GM21447 (cell line): ENCODE measurements around the gene ALDH1L1.
"Not testable (repeated sequence)": the region's sequence is repeated elsewhere in the genome, so short reads cannot be mapped to it uniquely, and the experiment has no call there.

Source experiments
- ATAC-seq: cut with Tn5 transposase; IDR thresholded peaks from one replicate; pipeline ENCODE4 v1.9.1; 2021; ENCODE audit not compliant: unreplicated experiment

Gene ALDH1L1

DNA sequence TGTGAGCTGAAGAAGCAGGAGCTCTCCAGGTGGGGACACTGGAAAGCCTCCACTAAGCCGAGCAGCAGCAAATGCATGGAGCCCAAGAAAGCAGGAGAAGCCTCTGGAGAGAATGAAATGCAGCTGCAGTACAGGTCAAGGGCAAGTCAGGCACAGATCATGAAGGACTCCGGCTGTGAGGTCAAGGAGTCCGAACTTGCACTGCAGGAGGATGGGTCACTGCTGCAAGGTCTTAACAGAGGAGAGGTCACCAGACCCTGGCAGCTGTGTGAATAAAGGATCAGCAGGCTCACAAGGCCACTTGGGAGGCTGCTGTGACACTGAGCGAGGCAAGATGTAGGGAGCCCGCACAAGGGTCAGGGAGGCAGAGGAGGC is 71.7 kb downstream of the ALDH1L1 start:
- no peak for ATAC-seq

DNA sequence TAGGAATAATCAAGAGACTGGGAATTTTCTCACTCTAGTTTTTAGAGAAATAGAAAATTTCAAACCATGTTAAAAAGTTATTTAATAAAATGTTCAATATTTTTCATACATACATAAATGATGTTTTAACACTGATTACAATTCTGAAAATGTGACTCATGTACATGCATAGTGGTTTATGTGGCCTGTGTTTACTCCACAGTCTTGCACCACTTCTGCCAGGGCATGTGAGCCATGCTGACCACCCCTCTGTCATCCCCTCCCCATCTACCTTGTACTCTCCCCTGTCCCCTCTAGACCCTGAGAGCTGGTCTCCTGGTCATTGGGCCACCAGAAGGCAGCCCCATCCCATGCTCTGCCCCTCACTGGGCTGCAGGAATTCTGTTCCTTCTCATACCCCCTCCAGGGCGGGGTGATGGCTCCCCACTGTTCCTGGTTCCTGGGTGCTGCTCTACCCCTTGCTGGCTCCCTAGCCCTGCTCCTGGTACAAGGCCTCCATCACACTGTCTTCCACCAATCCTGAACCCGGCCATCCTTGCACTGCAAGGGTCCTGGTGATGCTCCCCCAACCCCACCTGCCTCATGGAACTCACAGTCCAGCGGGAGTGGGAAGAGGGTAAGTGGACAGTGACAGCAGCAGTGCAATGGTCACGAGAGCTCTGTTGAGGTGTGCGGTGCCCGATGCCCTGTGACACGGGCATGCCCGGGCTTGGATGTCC is 72.3 kb downstream of the ALDH1L1 start:
- no peak for ATAC-seq

GRCh38 chr3:126107203-126107939 is 73.0 kb downstream of the ALDH1L1 start:
- no peak for ATAC-seq

GRCh38 chr3:126106336-126107202 is 73.8 kb downstream of the ALDH1L1 start:
- no peak for ATAC-seq

DNA sequence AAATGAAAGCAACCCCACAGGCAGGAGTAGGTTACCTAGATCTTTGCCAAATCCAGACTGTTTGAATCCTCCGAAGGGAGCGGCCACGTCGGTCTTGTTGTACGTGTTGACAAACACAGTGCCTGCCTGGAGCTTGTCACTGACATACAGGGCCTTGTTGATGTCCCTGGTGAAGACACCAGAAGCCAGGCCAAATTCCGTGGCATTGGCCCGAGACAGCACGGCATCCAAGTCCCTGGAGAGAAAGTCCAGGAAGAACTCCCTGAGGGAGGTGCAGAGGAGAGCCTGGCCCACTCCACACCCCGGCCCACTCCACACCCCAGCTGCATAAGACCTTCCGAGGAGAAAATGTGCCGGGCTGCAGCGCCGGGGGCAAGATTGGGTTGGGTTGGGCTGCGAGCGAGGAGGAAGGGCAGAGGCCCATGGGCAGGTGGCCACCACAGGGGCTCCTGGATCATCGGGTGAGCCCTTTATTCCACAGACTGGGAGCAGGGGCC is 74.6 kb downstream of the ALDH1L1 start:
- ATAC-seq = no peak

DNA sequence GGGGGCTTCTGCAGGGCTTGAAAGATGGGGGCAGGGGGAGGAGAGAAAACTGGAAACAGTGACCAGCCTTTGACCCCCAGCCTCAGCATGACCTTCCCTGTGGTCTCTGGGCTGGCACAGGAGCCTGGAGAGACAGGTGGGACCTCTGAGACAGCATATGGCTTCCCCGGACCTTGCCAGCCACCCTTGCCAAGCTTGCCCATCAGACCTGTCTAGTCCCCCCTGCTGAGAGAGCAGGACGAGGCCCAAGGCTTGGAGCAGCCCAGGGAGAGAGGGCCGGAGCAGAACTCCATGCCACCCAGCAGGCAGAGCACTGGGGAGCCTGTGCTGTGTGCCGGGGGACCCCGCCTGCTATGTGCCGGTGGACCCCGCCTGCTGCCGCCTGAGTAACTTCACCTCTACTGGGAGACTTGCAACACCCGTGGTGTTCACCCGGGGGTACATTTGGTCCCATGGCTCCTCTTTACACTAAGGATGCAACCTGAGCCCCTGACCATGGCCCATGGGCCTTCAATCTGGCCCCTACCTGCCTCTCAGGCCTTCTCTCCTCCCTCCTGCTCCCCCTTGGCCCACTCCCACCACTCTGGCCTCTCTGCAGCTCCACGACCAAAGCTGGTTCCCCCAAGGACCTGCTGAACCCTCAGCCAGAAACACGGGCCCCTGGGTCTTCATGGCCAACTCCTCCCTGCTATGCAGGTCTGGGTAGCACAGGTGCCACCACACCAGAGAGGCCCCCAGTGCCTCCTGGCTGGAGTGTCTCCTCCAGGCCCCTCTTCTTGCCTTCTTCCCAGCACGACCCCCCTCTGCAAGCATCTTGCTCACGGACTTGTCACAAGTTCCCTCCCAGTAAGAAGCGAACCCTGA is 75.4 kb downstream of the ALDH1L1 start:
- ATAC-seq = no peak

GRCh38 chr3:126104028-126104635 is 76.3 kb downstream of the ALDH1L1 start:
- no peak for ATAC-seq

DNA sequence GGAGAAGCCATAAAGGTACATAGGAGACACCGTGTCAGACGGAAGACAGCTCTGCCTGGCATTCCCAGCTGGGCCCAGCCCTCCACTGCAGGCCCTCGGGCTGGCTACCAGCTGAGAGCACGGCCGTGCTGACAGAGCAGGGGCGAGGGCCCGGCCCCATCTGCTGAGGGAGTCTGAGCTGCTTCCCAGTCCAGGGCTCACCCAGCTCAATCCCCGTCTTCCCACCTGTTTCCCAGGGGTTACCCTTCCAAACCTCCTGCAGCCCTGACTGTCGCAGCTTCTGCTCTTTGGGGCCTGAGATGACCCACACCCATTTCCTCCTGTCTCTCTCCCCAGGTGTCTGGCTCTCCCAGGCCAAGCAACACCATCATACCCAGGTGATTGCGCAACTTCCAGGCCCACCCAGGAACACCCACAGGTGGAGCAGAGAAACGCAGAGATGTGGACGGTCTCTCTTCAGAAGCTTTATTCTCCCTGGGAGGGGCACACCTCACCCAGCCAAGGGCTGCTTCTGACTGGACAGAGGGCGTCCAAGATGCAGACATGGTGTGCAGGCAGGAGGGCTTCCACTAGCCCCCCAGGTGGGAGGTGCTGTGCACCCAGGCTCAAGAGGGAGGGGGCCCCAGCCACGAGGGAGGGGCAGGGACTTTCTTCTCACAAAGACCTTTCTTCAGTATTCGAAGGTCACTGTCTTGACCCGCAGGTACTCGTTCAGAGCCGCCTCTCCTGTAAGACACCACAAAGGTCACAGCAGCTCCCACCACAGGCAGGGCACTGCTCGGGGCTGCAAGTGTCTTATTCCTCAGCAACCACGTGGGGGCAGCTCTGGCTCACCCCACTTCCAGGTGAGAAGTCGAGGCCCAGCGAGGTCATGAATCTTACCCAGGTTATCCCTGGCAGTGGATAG is 77.0 kb downstream of the ALDH1L1 start:
- no peak for ATAC-seq

GRCh38 chr3:126102530-126102951 is 77.8 kb downstream of the ALDH1L1 start:
- ATAC-seq = no peak

- ATAC-seq = no peak
Measured at GRCh38 chr3:126102011-126102410, 78.4 kb downstream of the ALDH1L1 start.

DNA sequence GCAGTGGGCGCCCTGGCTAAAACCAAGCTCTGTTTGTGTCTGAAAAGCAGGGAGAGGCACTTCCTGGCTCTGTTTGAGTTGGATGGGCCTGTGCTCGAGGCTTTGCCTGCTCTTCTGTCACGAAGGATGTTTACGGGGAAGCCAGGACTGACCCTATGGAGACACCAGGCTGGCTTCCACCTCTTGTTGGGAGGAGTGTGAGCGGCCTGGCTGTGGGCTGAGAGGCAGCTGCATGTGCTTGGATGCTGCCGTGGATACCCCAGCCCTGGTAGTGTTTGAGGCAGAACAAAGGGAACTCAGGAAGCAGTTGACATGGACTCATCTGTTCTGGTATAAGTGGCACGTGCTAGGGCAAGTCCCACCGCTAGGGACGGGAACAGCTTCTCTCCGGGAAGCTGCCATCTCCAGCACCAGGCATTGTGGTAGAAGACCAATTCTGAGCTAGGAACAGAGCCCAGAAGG is 78.8 kb downstream of the ALDH1L1 start:
- no peak for ATAC-seq

GRCh38 chr3:126100634-126101301 is 79.6 kb downstream of the ALDH1L1 start:
- no peak for ATAC-seq

DNA sequence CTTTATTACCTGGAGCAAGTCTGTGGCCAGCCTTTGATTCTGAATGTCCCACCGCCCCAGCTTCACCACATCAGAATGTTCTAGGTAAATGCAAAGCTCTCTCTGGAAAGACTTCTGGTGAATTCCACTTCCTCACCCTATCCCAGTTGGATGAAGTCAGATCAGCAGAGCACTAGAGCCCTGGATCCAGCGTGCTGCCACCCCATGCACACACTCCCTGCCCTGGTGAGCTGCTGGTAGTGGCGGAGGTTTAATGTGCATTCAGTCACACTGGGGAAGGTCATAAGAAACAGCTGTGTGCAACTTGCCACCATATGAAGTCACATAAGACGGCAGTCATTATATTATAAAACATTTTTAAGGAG is 80.1 kb downstream of the ALDH1L1 start:
- no peak for ATAC-seq

DNA sequence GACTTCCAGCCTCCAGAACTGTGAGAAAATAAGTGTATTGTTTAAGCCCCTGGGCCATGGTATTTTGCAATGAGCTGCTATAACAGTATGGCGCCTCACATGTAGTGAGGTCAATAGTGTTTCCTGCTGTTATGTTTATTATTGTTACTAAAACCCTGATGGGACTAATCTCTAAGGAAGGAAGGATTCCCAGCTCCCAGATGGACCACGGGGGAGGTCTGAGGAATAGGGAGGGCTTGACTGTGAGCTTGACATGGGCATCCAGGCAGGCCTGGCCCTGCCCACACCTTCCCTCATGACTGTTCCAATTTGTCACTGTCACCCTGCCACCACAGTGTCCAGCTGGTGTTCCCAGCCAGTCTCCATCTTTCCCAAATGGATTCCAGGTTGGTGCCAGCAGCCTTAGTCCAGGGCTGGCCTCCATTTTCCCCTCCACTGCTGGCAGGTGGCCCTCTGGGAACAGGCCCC is 82.0 kb downstream of the ALDH1L1 start:
- ATAC-seq = no peak

GRCh38 chr3:126097801-126098200 is 82.6 kb downstream of the ALDH1L1 start:
- no peak for ATAC-seq

DNA sequence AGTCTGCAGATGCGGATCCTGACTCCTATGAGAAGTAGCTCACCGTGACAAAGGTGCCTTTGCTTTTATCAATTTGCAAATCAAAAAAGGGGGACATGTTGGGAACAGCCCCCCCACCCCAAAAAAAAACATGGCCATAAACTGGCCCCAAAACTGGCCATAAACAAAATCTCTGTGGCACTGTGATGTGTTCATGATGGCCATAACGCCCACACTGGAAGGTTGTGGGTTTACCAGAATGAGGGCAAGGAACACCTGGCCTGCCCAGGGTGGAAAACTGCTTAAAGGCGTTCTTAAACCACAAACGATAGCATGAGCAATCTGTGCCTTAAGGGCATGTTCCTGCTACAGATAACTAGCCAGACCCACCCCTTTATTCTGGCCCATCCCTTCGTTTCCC is 84.1 kb downstream of the ALDH1L1 start:
- not testable (repeated sequence) for ATAC-seq

- not testable (repeated sequence) for ATAC-seq
Measured at GRCh38 chr3:126092128-126092527, 88.3 kb downstream of the ALDH1L1 start.

- ATAC-seq = no peak
Measured at GRCh38 chr3:126087552-126088175, 92.7 kb downstream of the ALDH1L1 start.
